ENCODE data around the gene TSC2. TPM values are rescaled to one million over a fixed set of nuclear protein-coding genes. Genes with fewer than 3 reads are reported as not detected.

Gene TSC2
- total RNA-seq (100 to 1,000 TPM in 4 of 7 donors, 10 to 100 TPM in 3; 63.8 to 185 (median 103) TPM), polyA plus RNA-seq (10 to 100 TPM; 20.7 to 82.0 (median 53.3) TPM)
- long read RNA-seq, donor 1, partial matches to known transcripts = 0 of 6 reads
- long read RNA-seq, donor 1, other reads (novel, unspliced or antisense) = 0 of 6 reads
- long read RNA-seq, donor 2, partial matches to known transcripts = 0 of 1 reads
- long read RNA-seq, donor 2, other reads (novel, unspliced or antisense) = 0 of 1 reads

- H3K27ac ChIP-seq = peak within 1 kb of the TSS; percentile 45 to 92 (median 82)
- WGBS, 5 donors = 0 to 1% (median 0%) methylated on average over 38 to 81 of the region's 81 CpGs
These were observed at the start of gene TSC2, which contains the start of gene NTHL1 for GRCh38 chr16:2047330-2048115. TSS of gene TSC2 (plus strand) at chr16:2047985. CDS start at chr16:2048616, 631 bp downstream. TSS of gene NTHL1 (minus strand) at chr16:2047834. CDS start at chr16:2047823, 11 bp downstream.

GRCh38 chr16:1998360-1998835 lies 49.4 kb upstream of the TSC2 start:
- Histone ChIP-seq H3K27ac (peak overlapping the region in 1 of 8 donors; percentile 20), H3K27me3 (replicated peaks in 1 of 7) (no peaks in the 10 kb centered on the region), H3K4me1 (peaks cover 1 to 20% (median 3%) of the 10 kb centered on the region in 6 donors), H3K4me3 (no peak overlapping the region), H3K9me3 (no peaks in the 10 kb centered on the region), H3K36me3 (peaks cover 5 to 74% (median 68%) of the 10 kb centered on the region in 6 donors)
- WGBS, 5 donors = 90 to 95% (median 91%) methylated on average over 15 to 27 of the region's 27 CpGs
- DNase-seq = no peak
- intact Hi-C loops (cut with DNase I; ENCODE audit: low total_unique reads) = no loop called here
- no peak for TF ChIP-seq POLR2A (IDR thresholded peaks at IDR 0.05)
- no peak for TF ChIP-seq POLR2AphosphoS5 (IDR thresholded peaks at IDR 0.05)
- no peak for TF ChIP-seq CTCF (IDR thresholded peaks at IDR 0.05 in 8 of 11, conservative IDR thresholded peaks at IDR 0.05 in 3 of 11)

More at GRCh38 chr16:2047330-2048115, at the start of gene TSC2, which contains the start of gene NTHL1:
- peaks cover 0 to 41% (median 21%) of the 10 kb centered on the region in 6 donors for H3K36me3 ChIP-seq
- H3K4me1 ChIP-seq = peaks cover 39 to 73% (median 62%) of the 10 kb centered on the region in 6 donors
- TF ChIP-seq CTCF (IDR thresholded peaks at IDR 0.05 in 8 of 11, conservative IDR thresholded peaks at IDR 0.05 in 3 of 11) (peak in 10 of 11 experiments; percentile 4 to 74 (median 60)), POLR2A (IDR thresholded peaks at IDR 0.05) (peak in 1 of 3 donors; percentile 62), POLR2AphosphoS5 (IDR thresholded peaks at IDR 0.05) (peak; percentile 86 to 92 (median 89))
- H3K4me3 ChIP-seq = peak within 1 kb of the TSS; percentile 70 to 99 (median 90)
- no peaks in the 10 kb centered on the region for H3K9me3 ChIP-seq
- peak; percentile 99 for DNase-seq
- H3K27me3 ChIP-seq (replicated peaks in 1 of 7) = no peaks in the 10 kb centered on the region
- intact Hi-C loops (cut with DNase I; ENCODE audit: low total_unique reads) = no loop called here

GRCh38 chr16:1998852-1999801 lies 48.7 kb upstream of the TSC2 start:
- Histone ChIP-seq H3K27ac (peak overlapping the region in 3 of 8 donors; percentile 20 to 31 (median 27)), H3K4me1 (peaks cover 7 to 27% (median 11%) of the 10 kb centered on the region in 6 donors), H3K36me3 (peaks cover 5 to 77% (median 69%) of the 10 kb centered on the region in 6 donors), H3K27me3 (replicated peaks in 1 of 7) (no peaks in the 10 kb centered on the region), H3K9me3 (no peaks in the 10 kb centered on the region), H3K4me3 (no peak overlapping the region)
- TF ChIP-seq CTCF (IDR thresholded peaks at IDR 0.05 in 8 of 11, conservative IDR thresholded peaks at IDR 0.05 in 3 of 11) (no peak), POLR2A (IDR thresholded peaks at IDR 0.05) (no peak), POLR2AphosphoS5 (IDR thresholded peaks at IDR 0.05) (peak in 1 of 3 donors; percentile 8)
- intact Hi-C loops (cut with DNase I; ENCODE audit: low total_unique reads) = no loop called here
- WGBS, 5 donors = 91 to 97% (median 91%) methylated on average over 26 to 39 of the region's 39 CpGs
- peak; percentile 72 for DNase-seq

All from spleen (tissue), 13 donors.